Fibroblast of lung (primary cell): ENCODE data around the gene SPTBN2.

ENCODE experiments used
- CTCF ChIP-seq, 2 donors: IDR thresholded peaks in 1 of 2; conservative IDR thresholded peaks in 1 of 2; 1 replicate in 1 of 2; 2 replicates in 1 of 2; pipeline ENCODE4 v1.5.1; 2011 to 2012; ENCODE audit warnings: low read length in 2 of 2, control low read depth in 1 of 2, inconsistent platforms in 1 of 2, low read depth in 1 of 2, mild to moderate bottlenecking in 1 of 2
- EZH2 ChIP-seq: IDR thresholded peaks from 2 replicates; pipeline ENCODE4 v1.5.1; 2012; ENCODE audit warnings: low read length, control low read depth, mild to moderate bottlenecking; ENCODE audit errors: missing control alignments

GRCh38 chr11:66721939-66722338 lies 7.1 kb downstream of the SPTBN2 start:
- TF ChIP-seq CTCF (conservative IDR thresholded peaks at IDR 0.05 in 1 of 2, IDR thresholded peaks at IDR 0.05 in 1 of 2; ENCODE audit: low read depth in 1 of 2, low read length in 2 of 2) (no peak), EZH2 (no peak)
